HG03521 (cell line): ENCODE data around the gene FBN3.
"Not testable (repeated sequence)": the region's sequence is repeated elsewhere in the genome, so short reads cannot be mapped to it uniquely, and the experiment has no call there.

ENCODE experiments used
- ATAC-seq: cut with Tn5 transposase; IDR thresholded peaks from one replicate; pipeline ENCODE4 v1.9.1; 2021; ENCODE audit warnings: mild to moderate bottlenecking, moderate library complexity; ENCODE audit not compliant: unreplicated experiment

Gene FBN3

GRCh38 chr19:8120636-8121480 lies 28.5 kb downstream of the FBN3 start:
- ATAC-seq: no peak

DNA sequence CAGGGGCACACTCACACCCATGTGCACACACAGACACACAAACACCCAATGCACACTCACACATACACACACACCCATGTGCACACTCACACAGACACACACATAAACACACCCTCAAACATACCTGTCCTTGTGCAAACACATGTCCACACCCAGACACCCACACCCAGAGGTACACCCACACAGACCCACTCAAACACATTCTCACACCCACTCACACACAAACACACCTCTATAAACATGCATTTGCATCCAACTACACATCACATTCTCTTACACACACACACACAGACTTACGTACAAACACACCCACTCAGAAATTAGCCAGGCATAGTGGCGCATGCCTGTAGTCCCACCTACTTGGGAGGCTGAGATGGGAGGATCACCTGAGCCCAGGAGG lies 31.4 kb downstream of the FBN3 start:
- no peak for ATAC-seq

DNA sequence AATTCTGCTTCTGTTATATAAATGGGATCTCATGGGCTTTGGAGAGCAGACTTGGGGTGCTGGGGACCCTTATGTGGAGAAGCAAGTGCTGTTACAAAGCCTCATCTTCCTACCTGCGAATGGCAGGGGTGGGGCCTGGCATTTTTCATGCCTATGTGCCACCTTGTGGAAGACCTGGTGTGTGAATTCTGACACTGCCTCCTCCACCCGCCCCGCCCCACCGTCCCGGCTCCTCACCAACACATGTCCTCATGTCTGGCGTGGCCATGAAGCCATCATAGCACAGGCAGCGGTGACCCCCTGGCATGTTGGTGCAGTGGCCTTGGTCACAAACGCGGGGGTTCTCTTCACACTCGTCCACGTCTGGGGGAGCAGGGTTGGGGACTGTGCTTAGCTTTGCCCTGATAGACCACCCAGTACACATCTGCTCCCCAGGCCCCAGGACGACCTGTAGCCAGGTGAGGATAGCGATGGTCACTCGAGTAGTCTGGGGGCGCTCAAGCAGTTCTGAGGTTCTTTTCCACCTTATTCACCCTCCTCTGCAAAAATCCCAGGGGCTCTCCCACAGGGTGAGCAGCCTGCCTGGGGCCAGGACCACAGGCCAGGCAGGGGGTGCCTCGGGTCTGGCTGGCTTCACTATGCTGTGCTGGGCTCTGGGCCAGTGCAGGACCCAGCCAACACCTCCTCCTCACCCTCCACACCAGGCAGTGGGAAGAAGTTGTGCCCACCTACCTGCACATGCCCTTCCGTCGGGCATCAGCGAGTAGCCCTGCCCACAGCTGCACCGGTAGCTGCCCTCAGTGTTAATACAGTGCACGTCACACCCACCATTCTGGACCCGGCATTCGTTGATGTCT lies 32.7 kb downstream of the FBN3 start:
- no peak for ATAC-seq

DNA sequence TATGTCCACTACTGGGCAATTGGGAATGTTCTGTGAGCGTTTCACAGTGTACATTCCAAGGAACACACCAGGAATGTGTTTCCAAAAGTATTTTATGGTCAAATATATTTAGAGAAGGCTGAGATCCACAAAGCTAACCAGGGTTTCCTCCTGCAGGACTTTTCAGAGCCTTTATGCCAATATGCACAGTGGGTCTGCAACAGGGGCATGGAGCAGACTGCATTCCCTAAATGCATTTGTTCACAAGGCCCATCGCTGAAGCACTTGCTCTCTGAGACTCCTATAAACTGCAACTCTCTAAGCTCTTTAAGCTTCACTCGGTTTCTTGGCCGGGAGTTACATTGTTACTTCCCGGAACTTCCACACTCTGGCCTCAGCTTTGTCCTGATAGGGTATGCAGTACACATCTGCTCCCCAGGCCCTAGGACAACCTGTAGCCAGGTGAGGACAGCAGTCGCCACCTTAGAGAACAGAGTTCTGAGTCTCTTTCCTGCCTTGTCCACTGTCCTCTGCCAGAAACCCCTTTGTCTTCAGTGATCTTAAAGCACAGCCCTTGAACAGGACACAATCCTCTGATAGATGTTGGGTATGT lies 33.5 kb downstream of the FBN3 start:
- no peak for ATAC-seq

DNA sequence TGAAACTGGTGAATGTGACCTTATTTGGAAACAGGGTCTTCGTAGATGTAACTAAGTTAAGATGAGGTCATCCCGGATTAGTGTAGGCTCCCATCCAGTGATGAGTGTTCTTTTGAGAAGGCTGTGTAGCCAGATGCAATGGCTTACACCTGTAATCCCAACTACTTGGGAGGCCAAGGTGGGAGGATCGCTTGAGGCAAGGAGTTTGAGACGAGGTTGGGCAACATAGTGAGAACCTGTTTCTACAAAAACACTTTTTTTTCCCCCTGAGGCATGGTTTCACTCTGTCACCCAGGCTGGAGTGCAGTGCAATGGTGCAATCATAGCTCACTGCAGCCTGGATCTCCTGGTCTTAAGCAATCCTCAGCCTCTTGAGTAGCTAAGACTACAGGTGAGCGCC lies 36.4 kb downstream of the FBN3 start:
- no peak for ATAC-seq

- no peak for ATAC-seq
Measured at GRCh38 chr19:8111376-8111775, 38.0 kb downstream of the FBN3 start.

DNA sequence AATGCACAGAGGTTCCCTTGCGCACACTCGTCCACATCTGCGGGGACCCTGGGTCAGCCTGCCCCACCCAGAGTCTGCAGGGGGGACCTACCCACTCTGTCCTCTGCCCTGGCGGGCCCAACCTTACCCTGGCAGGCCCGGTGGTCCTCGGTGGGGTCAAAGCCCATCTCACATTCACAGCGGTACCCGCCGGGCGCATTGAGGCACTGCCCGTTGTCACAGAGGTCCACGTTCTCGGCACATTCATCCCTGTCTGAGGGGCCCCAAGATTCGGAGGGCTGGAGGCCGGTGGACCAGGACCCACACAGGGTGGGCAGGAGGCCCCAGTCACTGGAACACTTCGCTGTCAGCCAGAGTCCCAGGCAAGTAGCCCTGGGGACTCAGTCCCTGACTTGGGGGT lies 38.5 kb downstream of the FBN3 start:
- ATAC-seq: no peak

- ATAC-seq: no peak
Measured at GRCh38 chr19:8109890-8110662, 39.3 kb downstream of the FBN3 start.

DNA sequence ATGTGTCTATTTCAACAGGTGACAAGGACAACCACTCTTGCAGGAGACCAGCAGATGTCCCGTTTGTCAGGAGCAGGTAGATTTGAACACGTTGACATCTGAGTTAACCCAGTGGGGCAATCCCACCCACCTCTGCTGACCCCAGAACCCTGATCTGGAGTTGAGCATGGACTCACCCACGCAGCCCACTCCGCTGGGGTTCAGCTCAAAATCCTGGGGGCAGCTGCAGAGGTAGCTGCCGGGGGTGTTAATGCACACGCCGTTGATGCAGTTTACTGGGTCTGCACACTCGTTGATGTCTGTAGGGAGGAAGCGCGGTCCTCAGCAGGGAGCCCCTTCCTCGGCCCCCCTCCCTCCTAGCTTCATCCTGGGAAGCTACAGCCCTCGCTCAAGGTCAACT lies 39.9 kb downstream of the FBN3 start:
- no peak for ATAC-seq

DNA sequence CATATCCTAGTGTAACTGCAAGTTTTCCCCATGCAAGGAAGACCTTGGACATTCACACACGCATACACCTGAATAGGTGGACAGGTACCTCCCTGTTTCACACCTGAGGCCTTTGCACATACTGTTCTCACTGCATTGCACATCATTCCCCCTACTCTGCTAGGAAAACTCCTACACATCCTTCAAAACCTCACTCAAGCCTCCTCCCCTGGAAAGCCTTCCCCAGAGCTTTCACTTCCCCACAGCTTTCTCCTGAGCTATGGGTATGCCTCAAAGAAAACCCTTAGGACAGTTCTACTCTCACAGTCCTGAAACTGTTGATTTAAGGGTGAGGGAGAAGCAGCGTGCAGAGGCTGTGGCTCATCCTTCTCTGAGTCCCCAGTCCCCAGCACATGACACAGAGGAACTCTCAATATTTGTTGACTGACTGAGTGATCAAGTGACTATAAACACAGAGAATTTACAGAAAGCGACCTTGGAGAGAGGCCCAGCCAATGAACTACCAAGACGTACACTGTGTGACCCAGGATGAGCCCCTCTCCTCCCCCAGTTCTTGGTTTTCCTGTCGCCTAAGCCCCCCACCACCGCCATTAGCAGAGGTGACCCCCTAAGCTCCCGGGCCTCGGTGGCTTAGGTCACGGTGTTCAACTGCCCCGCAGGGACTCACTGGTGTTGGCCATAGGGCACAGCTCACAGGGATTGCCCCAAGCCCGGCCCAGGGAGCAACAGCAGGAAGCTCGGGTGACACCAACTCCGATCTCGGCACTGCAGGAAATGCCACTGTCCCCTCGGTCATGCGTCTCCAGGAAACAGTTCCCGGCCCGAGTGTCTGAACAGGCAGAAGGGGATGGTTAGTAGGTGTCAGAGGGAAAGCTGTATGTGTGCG lies 40.6 kb downstream of the FBN3 start:
- ATAC-seq: no peak

DNA sequence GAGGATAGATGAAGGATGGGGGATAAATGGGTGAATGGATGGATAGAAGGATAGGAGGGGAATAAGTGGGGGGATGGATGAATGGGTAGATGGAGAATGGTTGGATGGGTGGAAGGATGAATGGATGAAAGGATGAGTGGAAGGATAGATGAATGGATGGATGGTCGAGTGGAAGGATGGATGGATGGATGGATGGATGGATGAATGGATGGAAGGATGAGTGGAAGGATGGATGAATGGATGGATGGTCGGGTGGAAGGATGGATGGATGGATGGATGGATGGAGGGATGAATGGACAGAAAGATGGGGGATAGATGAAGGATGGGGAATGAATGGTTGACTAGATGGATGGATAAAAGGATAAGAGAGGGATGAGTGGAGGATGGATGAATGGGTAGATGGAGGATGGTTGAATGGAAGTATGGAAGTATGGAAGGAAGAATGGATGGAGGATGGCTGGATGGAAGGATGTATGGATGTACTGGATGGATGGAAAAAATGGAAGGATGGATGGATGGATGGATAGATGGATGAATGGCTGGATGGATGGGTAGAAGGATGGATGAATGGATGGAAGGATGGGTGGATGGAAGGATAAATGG lies 42.0 kb downstream of the FBN3 start:
- no peak for ATAC-seq

GRCh38 chr19:8105471-8105870 lies 43.9 kb downstream of the FBN3 start:
- ATAC-seq: no peak

GRCh38 chr19:8101910-8102309 lies 47.5 kb downstream of the FBN3 start:
- not testable (repeated sequence) for ATAC-seq

GRCh38 chr19:8101311-8101710 lies 48.1 kb downstream of the FBN3 start:
- no peak for ATAC-seq

DNA sequence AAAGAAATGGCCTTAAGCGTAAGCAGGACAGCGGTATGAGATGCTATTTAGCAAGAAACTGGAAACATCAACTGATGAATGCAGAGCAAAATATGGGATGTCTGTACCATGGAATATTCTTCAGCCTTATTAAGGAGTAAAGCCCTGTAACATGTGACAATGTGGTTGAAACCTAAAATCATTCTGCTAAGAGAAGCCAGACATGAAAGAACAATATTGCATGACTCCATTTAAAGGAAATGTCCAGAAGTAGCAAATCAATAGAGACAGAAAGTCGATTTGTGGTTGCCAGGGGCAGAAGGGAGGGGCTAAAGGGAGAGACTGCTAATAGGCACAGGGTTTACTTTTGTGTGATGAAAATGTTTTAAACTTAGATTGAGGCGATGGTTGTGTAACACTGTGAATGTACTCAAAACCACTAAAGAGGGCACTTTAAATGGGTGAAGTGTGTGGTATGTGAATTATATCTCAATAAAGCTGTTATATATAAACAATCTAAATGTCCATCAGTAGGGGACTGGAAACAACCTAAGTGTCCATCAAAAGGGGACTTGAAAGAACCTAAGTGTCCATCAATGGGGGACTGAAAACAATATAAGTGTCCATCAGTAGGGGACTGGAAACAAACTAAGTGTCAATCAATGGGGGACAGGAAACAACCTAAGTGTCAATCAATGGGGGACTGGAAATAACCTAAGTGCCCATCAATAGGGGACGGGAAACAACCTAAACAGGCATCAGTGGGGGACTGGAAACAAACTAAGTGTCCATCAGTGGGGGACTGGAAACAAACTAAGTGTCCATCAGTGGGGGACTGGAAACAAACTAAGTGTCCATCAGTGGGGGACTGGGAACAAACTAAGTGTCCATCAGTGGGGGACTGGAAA lies 51.5 kb downstream of the FBN3 start:
- ATAC-seq: no peak

DNA sequence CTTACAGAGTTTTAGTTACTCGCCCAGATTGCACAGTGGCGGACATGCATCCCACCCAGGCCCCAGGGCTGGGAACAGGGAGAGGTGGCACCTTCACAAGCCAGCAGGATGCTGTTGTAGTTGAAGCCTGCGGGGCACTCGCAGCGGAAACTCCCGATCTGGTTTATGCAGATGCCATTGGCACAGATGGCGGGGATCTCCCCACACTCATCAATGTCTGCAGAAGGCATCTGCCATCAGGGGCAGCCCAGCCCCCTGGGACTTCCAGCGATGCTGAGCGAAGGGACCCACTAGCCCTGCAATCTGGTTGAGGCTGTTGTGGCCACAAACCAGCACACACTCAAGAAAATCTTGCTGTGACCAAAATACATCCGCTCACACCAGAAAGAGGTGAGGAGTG lies 52.2 kb downstream of the FBN3 start:
- ATAC-seq: no peak

DNA sequence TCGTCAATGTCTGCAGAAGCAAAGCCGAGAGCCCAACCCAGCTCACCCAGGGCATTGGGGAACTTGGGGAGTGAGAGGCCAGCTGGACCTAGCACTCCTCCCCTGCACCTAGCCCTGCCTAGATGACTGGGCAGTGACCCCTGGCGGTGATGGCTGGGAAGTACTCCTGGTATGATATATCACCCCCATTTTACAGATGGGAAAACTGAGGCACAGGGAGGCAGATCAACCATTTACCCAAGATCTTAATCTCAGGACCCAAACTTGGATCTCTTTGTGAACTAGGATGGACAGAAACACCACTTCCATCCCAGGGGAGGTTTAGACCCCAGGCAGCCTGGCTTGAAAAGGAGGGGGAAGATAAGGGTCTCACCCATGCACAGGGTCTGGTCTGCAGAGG lies 53.3 kb downstream of the FBN3 start:
- no peak for ATAC-seq

DNA sequence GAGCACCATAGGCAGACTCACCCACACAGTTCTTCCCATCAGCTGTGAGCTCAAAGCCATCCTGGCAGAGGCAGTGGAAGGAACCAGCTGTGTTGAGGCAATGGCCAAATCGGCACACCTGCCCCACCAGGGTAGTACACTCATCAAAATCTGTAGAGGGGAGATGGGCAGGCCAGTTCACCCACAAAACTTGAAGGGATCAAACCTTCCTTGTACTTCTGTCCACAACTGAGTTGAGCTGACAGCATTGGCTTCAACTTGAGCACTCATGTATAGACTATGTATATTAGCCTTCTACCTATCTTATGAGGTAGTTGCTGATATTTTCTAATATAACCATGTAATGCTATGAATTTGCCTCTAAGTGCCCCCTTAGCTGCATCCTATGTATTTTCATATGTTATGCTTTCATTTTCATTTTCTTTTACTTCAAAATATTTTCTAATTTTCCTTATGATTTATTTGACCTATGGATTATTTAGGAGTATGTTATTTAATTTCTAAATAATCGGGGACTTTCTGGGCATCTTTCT lies 54.0 kb downstream of the FBN3 start:
- no peak for ATAC-seq
